Astrocyte (in vitro differentiated cells and primary cell): ENCODE measurements around the gene TSEN54.

ENCODE experiments used
- CTCF ChIP-seq: IDR thresholded peaks from 2 replicates; pipeline ENCODE4 v1.5.1; 2011; ENCODE audit warnings: low read depth, mild to moderate bottlenecking, inconsistent platforms, low read length, moderate library complexity; ENCODE audit not compliant: insufficient read depth
- EZH2 ChIP-seq: IDR thresholded peaks from 2 replicates; pipeline ENCODE4 v1.6.1; 2012; ENCODE audit warnings: mild to moderate bottlenecking, low read length, inconsistent platforms; ENCODE audit not compliant: insufficient read depth

DNA sequence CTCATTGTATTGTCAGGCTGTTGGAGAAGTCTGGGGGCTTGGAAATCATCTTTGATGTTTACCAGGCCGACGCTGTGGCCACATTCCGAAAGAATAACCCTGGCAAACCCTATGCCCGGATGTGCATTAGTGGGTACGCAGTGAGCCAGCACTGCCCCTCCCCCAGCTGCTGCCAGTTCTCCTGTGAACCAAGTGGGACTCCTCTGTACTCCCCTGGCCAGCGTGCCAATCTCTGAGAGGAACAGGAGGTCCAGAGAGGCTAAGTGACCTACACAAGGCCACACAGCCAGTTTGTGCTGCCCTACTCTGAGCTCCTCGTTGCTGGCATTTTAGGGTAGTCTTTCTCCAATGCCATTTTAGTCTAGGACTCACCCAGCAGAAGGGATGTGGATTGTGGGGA lies 7.3 kb downstream of the TSEN54 start:
- TF ChIP-seq CTCF (no peak), EZH2 (no peak)
